Adrenal gland (tissue), 12 donors: Measurements from ENCODE around the gene LAMB1. TPM values are rescaled to one million over a fixed set of nuclear protein-coding genes. Genes with fewer than 3 reads are reported as not detected.

ENCODE experiments used
- DNase-seq, 7 donors: peaks; one replicate each; pipeline ENCODE4 v3.0.0-alpha.2; 2019 to 2020
- H3K27ac ChIP-seq, 5 donors: fragments of 200-600 bp; sonication (generic) in 4 of 5; 1 replicate in 3 of 5; 2 replicates in 2 of 5; pipeline versions ENCODE4 v1.5.1 to v1.8.0; 2016 to 2020; ENCODE audit warnings: mild to moderate bottlenecking in 1 of 5
- H3K27me3 ChIP-seq: fragments of 200-600 bp; 2 replicates; pipeline ENCODE4 v1.8.0; 2021
- H3K36me3 ChIP-seq, 2 donors: fragments of 200-600 bp; replicated peaks in 1 of 2; 1 replicate in 1 of 2; 2 replicates in 1 of 2; pipeline versions ENCODE4 v1.5.1 to v1.8.0; 2018 to 2022
- H3K4me1 ChIP-seq, 2 donors: fragments of 200-600 bp; replicated peaks in 1 of 2; 1 replicate in 1 of 2; 2 replicates in 1 of 2; pipeline versions ENCODE4 v1.5.1 to v1.8.0; 2018 to 2021
- H3K4me3 ChIP-seq, 4 donors: fragments of 200-600 bp; sonication (generic) in 3 of 4; one replicate each; pipeline ENCODE4 v1.5.1; 2016 to 2018
- H3K9me3 ChIP-seq, 3 donors: fragments of 200-600 bp; sonication (generic) in 1 of 3; replicated peaks in 1 of 3; 1 replicate in 2 of 3; 2 replicates in 1 of 3; pipeline versions ENCODE4 v1.5.1 to v1.8.0; 2016 to 2021
- POLR2A ChIP-seq, 2 donors: fragments of 450-650 bp; IDR thresholded peaks; one replicate each; pipeline ENCODE4 v1.6.1; 2017; ENCODE audit warnings: antibody characterized with exemption in 2 of 2, mild to moderate bottlenecking in 2 of 2, moderate library complexity in 1 of 2
- WGBS, 4 donors: extraction: QIAGEN DNeasy Blood & Tissue Kit in 2 of 4; methylation state at CpG; one replicate each; pipeline versions ENCODE4 v1.1.5 to v1.1.7; 2013 to 2017; 5-methylcytosine and 5-hydroxymethylcytosine counted together
- intact Hi-C, 2 donors: fragments of 100-400 bp; cut with DNase I; formaldehyde crosslinking; loops; one replicate each; pipeline versions ENCODE4 v1.14.1 to v1.15.0; 2022 to 2023
- polyA plus RNA-seq, 3 donors: library from polyadenylated mRNA; stranded (reverse); fragments of 200-250 nt in 2 of 3; fragments of 350-450 nt in 1 of 3; fragmentation: Illumina TruSeq in 1 of 3; extraction: RNeasy Lipid Tissue Mini Kit (QIAGEN cat#74804) in 1 of 3; gene quantifications; one replicate each; pipeline ENCODE4 v1.2.3, GENCODE V29; 2013 to 2014
- total RNA-seq, 9 donors: library from RNA; depleted of rRNA in 4 of 9; stranded (reverse); fragments of >200 nt in 4 of 9; fragments of 120-200 nt in 1 of 9; fragmentation: NEBNext Ultra II Directional in 1 of 9; extraction: Animal tissue kit (Norgen Biotek cat#: 25700) in 1 of 9; gene quantifications; one replicate each; pipeline versions ENCODE4 v1.1.0 to v1.2.4, GENCODE V29; 2013 to 2023
- TF ChIP-seq, protein P1 (sequence below), 6 experiments: fragments of 450-650 bp in 4 of 6; fragments of 200-600 bp in 2 of 6; sonication (generic) in 1 of 6; IDR thresholded peaks; 1 replicate in 5 of 6; 2 replicates in 1 of 6; pipeline versions ENCODE4 v1.5.1 to v1.8.0; 2016 to 2021; ENCODE audit warnings: antibody characterized with exemption in 6 of 6, mild to moderate bottlenecking in 2 of 6, moderate library complexity in 1 of 6
- donor health status: healthy with polysubstance abuse.
- donor health status: Bipolar disorder and iron deficiency.
- donor health status: DM: yes; HTN: yes; CAD: no.
- donor health status: DM: no; HTN: no; CAD: no.
- donor health status: DM: no; HTN: no; CAD: no.
- donor health status: DM: yes; HTN: yes; CAD: no.

The LAMB1 gene
- total and polyA plus RNA-seq, 12 donors, result 48.6 to 164 (median 90.2) TPM

DNA sequence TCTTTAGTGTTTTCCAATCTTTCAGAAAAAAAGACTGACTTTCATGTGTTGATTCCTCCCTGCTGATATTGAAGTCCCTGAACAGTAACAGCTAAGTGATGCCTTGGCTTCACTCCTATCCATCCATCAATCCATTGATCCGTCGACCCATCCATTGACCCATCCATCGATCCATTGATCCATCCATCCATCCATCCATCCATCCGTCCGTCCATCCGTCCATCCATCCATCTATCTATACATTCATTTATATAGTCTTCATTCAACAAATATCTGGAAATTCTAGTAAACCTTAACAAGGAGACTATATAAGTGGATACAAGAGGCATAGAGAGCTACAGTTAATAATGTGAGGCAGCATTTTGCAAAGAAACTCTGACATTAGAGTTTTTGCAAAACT is 21.6 kb upstream of the LAMB1 start:
- intact Hi-C loops, result no loop called here
- TF ChIP-seq, protein P1, sequence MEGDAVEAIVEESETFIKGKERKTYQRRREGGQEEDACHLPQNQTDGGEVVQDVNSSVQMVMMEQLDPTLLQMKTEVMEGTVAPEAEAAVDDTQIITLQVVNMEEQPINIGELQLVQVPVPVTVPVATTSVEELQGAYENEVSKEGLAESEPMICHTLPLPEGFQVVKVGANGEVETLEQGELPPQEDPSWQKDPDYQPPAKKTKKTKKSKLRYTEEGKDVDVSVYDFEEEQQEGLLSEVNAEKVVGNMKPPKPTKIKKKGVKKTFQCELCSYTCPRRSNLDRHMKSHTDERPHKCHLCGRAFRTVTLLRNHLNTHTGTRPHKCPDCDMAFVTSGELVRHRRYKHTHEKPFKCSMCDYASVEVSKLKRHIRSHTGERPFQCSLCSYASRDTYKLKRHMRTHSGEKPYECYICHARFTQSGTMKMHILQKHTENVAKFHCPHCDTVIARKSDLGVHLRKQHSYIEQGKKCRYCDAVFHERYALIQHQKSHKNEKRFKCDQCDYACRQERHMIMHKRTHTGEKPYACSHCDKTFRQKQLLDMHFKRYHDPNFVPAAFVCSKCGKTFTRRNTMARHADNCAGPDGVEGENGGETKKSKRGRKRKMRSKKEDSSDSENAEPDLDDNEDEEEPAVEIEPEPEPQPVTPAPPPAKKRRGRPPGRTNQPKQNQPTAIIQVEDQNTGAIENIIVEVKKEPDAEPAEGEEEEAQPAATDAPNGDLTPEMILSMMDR (IDR thresholded peaks at IDR 0.05), result no peak
- no peak for TF ChIP-seq POLR2A (IDR thresholded peaks at IDR 0.05)
- Histone ChIP-seq H3K27me3 (no peaks in the 10 kb centered on the region), H3K27ac (no peak overlapping the region), H3K36me3 (no peaks in the 10 kb centered on the region), H3K4me3 (no peak overlapping the region), H3K9me3 (no peaks in the 10 kb centered on the region), H3K4me1 (no peaks in the 10 kb centered on the region)
- no peak for DNase-seq
- 85 to 98% (median 88%) methylated on average over 6 of the region's 6 CpGs for WGBS, 4 donors

DNA sequence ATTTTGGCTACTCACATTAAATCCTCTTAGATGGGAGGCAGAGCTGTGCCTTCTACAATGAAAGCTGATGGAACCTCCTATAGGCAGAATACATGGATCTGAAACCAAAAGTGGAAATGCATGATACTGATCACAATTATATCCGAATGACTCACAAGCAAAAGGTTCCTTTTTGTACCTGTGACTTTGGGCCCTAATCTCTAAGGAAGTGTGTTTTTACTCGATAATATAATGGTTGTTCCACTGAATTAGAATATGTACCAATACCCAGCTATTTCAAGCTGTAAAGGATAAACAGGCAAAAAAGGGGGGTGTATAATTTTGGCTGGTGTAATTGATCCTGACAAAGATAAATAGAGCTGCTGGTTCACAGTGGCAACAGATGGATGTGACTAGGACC is 17.6 kb upstream of the LAMB1 start:
- intact Hi-C loops, result no loop called here
- H3K4me3 ChIP-seq, result no peak overlapping the region
- 72 to 83% (median 81%) methylated on average over 2 of the region's 2 CpGs for WGBS, 4 donors
- H3K27ac ChIP-seq, result no peak overlapping the region
- H3K27me3 ChIP-seq, result no peaks in the 10 kb centered on the region
- TF ChIP-seq POLR2A (IDR thresholded peaks at IDR 0.05), result no peak
- TF ChIP-seq, protein P1 (IDR thresholded peaks at IDR 0.05), result no peak
- no peak for DNase-seq
- no peaks in the 10 kb centered on the region for H3K36me3 ChIP-seq
- H3K9me3 ChIP-seq, result no peaks in the 10 kb centered on the region
- no peaks in the 10 kb centered on the region for H3K4me1 ChIP-seq

DNA sequence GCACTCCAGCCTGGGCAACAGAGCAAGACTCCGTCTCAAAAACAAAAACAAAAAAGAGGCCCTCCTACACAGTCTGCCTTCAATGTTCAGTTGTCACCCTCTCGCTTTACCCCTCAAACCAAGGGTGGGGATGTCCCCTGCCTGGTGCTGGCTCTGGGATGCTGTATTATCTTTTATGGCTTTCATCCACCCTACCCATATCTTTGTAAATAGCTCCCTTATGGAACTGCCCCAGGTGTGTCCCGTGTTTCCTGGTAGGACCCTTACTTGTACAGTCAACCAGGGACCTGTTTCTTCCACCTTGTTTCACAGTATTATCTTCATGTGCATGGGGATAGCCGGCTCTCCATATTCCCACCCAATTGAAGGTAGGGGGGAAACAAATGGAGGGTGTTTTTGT is 15.7 kb upstream of the LAMB1 start:
- DNase-seq, result no peak
- Histone ChIP-seq H3K4me1 (no peaks in the 10 kb centered on the region), H3K9me3 (no peaks in the 10 kb centered on the region), H3K27ac (no peak overlapping the region), H3K4me3 (no peak overlapping the region), H3K36me3 (no peaks in the 10 kb centered on the region), H3K27me3 (no peaks in the 10 kb centered on the region)
- TF ChIP-seq POLR2A (IDR thresholded peaks at IDR 0.05), result no peak
- TF ChIP-seq, protein P1 (IDR thresholded peaks at IDR 0.05), result no peak
- 91 to 98% (median 94%) methylated on average over 4 of the region's 4 CpGs for WGBS, 4 donors
- intact Hi-C loops, result no loop called here

DNA sequence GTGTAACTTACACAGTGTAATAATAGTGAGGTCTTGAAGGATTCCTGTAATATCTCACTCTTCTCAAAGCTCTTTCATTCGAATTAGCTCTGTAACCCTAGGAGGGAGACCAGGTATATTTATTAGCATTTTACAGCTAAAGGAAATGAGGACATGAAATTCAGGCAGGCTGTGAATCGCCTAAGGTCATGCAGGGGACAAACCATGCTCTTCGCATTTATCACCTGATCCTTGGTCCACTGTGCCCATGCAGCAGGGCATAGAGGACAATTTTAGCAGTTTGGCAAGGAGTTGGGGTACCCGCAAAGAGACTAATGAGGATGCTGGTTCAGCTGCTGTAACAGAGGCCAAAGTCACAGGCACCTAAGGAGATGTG is 14.8 kb upstream of the LAMB1 start:
- Histone ChIP-seq H3K4me3 (no peak overlapping the region), H3K36me3 (no peaks in the 10 kb centered on the region), H3K9me3 (no peaks in the 10 kb centered on the region), H3K27me3 (no peaks in the 10 kb centered on the region), H3K4me1 (no peaks in the 10 kb centered on the region), H3K27ac (no peak overlapping the region)
- no peak for TF ChIP-seq POLR2A (IDR thresholded peaks at IDR 0.05)
- TF ChIP-seq, protein P1 (IDR thresholded peaks at IDR 0.05), result no peak
- intact Hi-C loops, result no loop called here
- DNase-seq, result no peak
- 63 to 84% (median 79%) methylated on average over 4 of the region's 4 CpGs for WGBS, 4 donors
